GM15510 (cell line): ENCODE results near the gene DHX9.

Experiments
- POLR2A ChIP-seq: IDR thresholded peaks from 3 replicates; pipeline ENCODE4 v1.6.1; 2011; ENCODE audit warnings: borderline replicate concordance; ENCODE audit not compliant: insufficient read length; ENCODE audit errors: extremely low read depth

The DHX9 gene

GRCh38 chr1:182839209-182840066 lies at the start of gene DHX9:
DHX9 (plus strand) TSS chr1:182839347; CDS start chr1:182842567, 3,220 bp downstream.
- peak; percentile 98 for TF ChIP-seq POLR2A

- TF ChIP-seq POLR2A, result no peak
Observed at GRCh38 chr1:182791281-182792179, 47.6 kb upstream of the DHX9 start.

DNA sequence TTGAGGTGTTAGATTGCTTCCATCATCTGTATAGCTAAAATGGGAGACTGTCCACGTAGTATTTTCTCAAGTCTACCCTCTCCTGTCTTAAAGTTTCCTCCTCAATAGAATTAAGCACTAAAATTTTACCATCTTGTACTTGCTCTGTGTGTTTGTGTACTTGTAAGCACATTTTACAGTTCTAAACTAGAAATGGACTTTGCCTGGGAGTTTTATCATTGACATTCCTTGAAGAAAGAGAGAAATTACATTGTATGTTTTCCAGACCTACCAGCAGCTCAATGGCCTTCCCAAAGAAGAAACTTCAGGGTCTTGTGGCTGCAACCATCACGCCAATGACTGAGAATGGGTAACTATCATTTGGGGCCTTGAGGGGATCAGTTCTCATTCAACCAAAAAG lies 45.1 kb upstream of the DHX9 start:
- no peak for TF ChIP-seq POLR2A

DNA sequence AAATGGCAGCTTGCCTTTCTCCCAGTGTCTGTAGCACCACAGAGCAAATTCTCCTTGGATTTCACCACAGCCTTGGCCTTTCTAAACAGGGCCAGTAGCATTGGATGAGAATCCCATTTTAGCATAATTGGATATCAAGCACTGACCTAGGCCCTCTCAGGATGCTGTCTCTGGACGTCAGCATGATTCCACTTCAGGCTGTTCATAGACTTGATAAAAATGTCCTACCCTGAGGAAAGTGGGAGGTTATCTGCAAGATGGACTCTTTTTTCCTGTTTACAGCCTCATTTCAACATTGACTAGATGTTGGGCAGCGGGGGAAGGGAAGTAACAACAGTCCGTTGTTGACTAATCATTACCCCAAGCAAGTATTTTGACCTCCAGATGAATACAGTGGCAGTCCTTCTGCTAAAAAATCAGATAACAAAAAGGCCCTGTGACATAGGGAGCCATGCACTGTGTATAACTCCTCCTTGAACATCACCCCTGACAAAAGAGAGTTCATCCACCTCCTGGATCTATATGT lies 44.4 kb upstream of the DHX9 start:
- no peak for TF ChIP-seq POLR2A

DNA sequence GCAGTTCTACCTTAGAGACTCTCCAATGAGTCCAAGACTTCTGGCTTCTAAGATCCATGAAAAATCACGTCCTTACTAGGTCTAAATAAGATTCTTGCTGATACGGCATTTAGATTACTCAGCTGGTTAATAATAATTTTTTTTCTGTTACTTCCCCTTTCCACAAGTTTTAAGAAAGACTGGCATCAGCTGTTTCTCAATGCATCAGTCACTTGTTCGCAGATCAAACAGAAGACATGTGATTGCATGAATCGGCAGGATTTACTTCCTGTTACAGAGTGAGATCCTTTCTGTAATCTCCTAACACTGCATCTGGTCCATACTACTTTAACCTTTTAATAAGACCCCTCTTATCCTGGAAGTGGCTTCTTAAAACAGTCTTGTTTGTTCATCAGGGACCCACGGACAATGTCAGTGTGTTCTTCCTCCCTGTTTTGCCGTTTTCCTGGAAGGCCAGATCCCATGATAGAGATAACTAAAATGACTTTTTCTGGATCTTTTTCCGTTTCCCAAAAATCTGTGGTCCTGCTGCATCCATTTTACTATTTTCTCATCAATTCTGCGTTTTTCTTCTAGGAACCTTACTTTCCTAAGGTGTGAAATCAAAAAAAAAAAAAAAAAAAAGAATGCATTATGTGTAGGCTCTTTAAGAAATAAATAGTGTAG lies 43.5 kb upstream of the DHX9 start:
- TF ChIP-seq POLR2A, result no peak

- TF ChIP-seq POLR2A, result no peak
Observed at GRCh38 chr1:182802006-182802803, 36.9 kb upstream of the DHX9 start.

- no peak for TF ChIP-seq POLR2A
Observed at GRCh38 chr1:182803846-182804245, 35.3 kb upstream of the DHX9 start.

- no peak for TF ChIP-seq POLR2A
Observed at GRCh38 chr1:182806015-182806678, 33.0 kb upstream of the DHX9 start.

- no peak for TF ChIP-seq POLR2A
Observed at GRCh38 chr1:182807907-182808306, 31.2 kb upstream of the DHX9 start.

DNA sequence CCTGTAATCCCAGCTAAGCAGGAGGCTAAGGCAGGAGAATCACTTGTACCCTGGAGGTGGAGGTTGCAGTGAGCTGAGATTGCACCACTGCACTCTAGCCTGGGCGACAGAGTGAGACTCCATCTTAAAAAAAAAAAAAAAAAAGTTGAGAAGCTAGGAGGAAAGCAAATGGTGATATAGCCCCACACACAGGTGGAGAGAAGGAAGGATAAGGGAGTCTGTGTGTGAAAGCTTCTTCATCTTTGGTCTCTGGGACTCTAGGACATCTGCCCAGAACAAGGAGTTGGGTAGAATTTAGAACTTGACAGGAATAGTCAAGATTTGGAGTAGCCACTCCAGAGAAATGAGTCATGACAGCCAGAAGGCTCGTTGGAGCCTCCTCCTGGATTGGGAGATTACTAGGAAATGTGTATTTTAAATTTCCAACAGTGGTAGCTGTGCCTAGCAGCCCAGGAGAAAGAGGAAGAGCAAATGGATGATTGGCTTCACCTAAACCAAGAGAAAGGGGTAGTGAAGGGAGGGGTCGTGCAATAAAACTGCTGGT lies 29.7 kb upstream of the DHX9 start:
- no peak for TF ChIP-seq POLR2A

- TF ChIP-seq POLR2A, result no peak
Observed at GRCh38 chr1:182811975-182812722, 27.0 kb upstream of the DHX9 start.

DNA sequence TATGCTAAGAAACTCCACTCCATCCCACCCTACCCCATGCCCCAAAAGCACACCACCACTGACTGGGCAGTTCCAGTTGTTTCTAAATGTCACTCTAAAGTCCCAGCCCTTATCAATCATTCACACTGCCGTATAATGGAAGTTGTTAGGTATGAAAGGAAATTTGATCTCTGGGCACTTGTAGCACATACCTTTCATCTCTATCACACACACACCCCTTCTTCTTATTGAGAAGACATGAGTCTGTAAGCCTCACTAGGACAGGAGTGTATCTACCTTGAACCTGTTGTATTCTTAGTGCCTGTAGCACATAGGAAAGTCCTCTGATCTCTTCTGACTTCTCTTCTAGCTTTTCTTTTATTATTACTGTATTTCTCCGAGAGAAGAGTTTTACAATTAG lies 22.3 kb upstream of the DHX9 start:
- no peak for TF ChIP-seq POLR2A

DNA sequence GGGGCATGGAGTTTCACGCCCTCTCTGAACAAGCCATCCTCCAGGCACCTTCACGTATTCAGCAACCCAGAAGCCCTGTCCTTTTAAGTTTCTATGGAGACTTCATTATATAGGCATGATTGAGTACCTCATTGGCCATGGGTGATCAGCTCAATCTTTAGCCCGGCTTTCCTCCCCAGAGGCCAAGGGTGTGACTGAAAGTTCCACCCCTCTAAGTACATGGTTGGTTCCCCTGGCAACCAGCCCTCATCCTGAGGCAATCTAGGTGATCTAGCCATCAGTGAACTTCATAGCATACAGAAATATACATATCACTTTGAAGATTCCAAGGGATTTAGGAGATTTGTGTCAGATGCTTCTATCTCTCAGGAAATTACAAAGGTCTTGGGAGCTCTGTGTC lies 21.3 kb upstream of the DHX9 start:
- TF ChIP-seq POLR2A, result no peak

GRCh38 chr1:182823220-182823619 lies 15.9 kb upstream of the DHX9 start:
- TF ChIP-seq POLR2A, result no peak
